Dermis blood vessel endothelial cell (primary cell): ENCODE measurements around the gene NUDT17. TPM values are rescaled to one million over a fixed set of nuclear protein-coding genes. Genes with fewer than 3 reads are reported as not detected.
A peak's percentile ranks its signal among the peaks of the same experiment; 100 is the strongest.
"Not testable (repeated sequence)": the region's sequence is repeated elsewhere in the genome, so short reads cannot be mapped to it uniquely, and the experiment has no call there.

ENCODE experiments used
- DNase-seq: peaks from one replicate; pipeline ENCODE4 v3.0.0; 2010
- total RNA-seq: library from RNA; depleted of rRNA; stranded (reverse); fragments of >200 nt; gene quantifications from 2 replicates; pipeline ENCODE4 v1.2.3, GENCODE V29; 2014

Gene NUDT17
- 2.4 TPM in 2 replicates for total RNA-seq

- peak; percentile 84 for DNase-seq
Measured at GRCh38 chr1:145845514-145846161, at the start of gene NUDT17. TSS of gene NUDT17 (plus strand) at chr1:145845630. CDS start at chr1:145845641, 11 bp downstream.

DNA sequence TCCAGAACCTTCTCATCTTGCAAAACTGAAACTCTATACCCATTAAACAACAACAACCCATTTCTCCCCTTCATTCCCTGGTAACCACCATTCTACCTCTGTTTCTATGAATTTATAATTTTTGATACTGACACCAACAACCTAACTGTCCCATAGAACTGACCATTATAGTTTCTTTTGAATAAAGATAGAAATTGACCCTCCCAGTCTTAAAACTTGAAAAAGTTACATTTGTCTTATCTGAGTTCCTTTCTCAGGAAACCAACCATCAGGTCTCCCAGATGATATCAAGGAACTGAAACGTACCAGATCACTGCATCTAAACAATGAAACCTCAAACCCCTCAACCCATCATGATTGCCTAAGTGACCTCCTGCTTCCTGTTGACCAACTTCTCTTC lies 48.7 kb upstream of the NUDT17 start:
- DNase-seq = no peak

DNA sequence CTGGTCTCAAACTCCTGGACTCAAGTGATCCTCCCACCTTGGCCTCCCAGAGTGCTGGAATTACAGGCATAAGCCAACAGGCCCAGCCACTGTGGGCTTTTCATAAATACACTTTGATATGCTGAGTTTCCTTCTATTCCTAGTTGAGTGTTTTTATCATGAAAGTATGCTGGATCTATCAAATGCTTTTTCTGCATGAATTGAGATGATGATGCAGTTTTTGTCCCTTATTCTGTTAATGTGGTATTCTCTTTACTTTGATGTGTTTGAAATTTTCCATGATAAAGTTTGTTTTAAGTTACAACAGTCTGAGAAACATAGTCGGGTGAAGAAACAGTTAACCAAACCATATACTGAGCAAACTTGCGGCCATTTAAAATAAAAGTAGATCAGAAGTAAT lies 45.6 kb upstream of the NUDT17 start:
- no peak for DNase-seq

GRCh38 chr1:145804235-145805045 lies 41.0 kb upstream of the NUDT17 start:
- DNase-seq = no peak

DNA sequence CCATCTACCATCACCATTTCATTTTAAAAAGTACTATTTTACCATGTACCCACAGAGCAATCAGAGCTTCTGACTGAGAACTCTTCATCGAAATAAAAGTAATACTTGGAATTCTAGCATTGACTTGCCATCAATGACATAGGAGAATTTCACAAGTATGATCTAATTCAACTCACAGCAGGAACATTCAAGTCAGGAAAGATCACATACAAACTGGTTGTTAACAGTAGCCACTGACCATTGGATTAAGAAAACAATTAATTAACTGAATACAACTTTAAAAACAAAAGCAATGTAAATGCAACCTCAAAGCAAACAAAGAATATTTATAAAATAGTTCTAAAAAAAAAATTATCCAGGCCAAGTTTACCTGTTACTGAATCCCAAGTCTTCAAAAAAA lies 40.4 kb upstream of the NUDT17 start:
- no peak for DNase-seq

- no peak for DNase-seq
Measured at GRCh38 chr1:145806408-145806807, 39.0 kb upstream of the NUDT17 start.

- no peak for DNase-seq
Measured at GRCh38 chr1:145806844-145807243, 38.6 kb upstream of the NUDT17 start.

DNA sequence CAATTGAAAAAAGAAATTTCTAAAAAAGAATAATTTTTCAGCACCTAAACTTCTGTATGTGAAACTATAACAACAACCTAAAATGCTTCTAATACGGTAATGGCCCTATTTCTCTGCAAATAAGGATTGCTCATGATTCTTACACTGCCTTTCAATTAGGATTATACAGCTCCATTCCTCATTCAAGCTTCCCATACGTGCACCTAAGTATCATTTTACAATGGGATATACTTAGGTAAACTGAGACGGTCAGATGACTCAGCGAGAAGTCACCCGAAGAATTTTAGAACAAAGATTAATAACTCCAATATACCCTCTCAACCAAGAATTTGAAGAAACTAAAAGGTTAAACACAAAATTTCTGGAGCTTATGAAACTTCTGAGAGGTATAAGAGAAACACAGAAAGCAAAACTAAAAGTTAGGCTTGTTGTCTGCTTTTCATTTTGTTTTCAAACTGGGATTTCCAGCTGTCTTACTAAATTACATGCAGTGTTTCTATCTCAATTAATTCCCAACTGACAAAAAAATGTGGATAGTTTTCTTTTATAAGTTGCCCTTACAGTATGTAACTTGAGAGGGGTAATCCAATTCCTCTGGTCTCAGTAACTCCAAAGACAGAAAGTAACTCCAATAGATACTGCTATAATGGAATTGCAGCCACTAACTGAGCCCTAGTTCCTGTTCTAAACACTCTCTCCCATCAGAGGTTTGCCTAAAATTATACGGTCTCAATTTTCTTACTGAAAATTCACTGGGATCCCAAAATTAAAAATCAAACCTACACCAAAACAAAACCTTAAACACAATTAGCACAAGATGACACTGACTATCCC lies 32.2 kb upstream of the NUDT17 start:
- DNase-seq = not testable (repeated sequence)

GRCh38 chr1:145818095-145818494 lies 27.3 kb upstream of the NUDT17 start:
- DNase-seq = not testable (repeated sequence)

DNA sequence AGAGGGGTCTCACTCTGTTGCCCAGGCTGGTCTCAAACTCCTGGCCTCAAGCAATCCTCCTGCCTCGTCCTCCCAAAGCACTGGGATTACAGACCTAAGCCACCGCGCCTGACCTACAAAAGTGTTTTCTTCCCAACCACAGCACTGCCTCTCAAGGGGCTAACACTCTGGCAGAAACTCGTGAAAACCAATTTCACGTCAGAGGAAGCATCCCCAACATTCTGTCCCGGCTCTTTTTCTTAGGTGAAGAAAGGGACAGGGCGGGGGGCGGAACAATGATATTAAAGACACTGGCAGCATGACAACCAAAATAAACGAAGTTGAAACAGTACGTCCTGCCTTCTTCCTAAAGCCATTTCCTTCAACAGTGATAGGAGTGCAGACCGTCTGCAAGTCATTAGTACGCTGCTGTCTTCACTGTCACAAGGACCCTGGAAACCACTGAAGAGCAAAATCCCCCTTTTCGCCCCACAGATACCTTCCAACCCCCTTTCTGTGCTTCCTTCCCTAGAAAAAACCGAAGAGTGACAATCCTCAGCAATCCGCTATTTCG lies 22.6 kb upstream of the NUDT17 start:
- not testable (repeated sequence) for DNase-seq

- DNase-seq = peak; percentile 92
Measured at GRCh38 chr1:145823565-145824498, 21.6 kb upstream of the NUDT17 start, which contains the start of the genes POLR3C and RNF115. TSS of gene POLR3C (plus strand) at chr1:145824200. CDS start at chr1:145825777, 1,577 bp downstream. TSS of gene RNF115 (minus strand) at chr1:145824095. CDS start at chr1:145823873, 222 bp downstream.

DNA sequence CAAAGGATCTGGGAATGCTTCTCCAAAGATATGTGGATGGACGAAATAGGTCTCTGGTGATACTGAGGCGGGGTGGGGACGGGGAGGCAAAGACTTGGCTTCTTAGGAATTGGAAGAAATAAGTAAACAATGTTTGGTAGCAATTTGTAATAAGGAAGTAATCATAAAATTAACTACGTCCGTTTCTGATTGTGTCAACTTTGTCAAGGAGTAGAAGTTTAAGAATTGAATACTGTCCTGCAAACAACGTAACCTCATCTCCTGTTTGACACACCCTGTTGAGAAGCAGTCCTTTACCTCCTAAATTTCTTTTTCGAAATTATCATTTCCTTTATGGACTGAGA lies 21.0 kb upstream of the NUDT17 start:
- peak; percentile 17 for DNase-seq

DNA sequence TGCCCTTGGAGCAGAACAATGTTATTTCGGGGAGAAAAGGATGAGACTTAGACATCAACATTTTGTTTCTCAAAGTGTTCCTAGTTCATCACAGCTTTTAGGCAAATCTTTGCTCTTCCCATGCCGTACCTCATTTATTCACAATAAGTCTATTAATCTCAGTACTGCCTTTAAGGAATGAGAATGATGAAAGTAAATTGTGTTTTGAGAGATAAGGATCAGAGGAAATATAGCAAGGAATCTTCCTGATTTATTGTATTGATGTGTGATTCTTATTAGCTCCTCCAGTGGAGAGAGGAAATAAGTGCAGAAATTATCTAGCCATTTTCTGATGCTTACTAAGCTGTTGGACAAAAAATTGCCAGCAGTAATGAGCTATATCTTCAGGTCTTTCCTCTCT lies 19.4 kb upstream of the NUDT17 start:
- peak; percentile 26 for DNase-seq

- peak; percentile 53 for DNase-seq
Measured at GRCh38 chr1:145827966-145828365, 17.5 kb upstream of the NUDT17 start.

DNA sequence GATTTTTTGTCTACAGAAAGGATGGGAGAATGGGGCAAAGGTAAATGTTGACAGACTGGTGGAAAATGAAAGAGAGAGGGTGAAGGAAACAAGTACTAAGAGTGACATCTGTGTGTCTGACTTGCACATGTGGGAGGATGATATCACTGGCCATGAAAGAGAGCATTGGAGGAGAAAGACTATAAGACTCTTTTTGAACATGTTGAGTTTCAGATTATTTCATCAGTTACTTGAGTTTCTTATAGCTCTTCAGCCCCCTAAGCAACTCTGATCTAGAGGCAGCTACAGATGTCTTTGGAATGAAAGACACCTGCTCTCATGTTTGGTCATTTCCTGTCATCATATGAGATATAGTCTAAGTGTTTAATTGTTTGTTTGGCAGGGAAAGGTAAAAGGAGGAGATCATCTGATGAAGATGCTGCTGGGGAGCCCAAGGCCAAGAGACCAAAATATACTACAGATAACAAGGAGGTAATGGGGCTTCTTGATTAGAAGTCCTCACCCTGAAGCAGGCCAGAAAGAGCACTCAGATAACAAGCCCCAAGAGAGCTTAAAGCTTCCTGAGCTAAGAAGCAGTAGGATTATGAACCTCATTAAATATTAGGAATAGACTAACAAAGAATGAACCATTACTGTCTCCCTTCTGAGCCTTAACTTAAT lies 16.9 kb upstream of the NUDT17 start:
- no peak for DNase-seq

GRCh38 chr1:145830810-145831209 lies 14.6 kb upstream of the NUDT17 start:
- not testable (repeated sequence) for DNase-seq

DNA sequence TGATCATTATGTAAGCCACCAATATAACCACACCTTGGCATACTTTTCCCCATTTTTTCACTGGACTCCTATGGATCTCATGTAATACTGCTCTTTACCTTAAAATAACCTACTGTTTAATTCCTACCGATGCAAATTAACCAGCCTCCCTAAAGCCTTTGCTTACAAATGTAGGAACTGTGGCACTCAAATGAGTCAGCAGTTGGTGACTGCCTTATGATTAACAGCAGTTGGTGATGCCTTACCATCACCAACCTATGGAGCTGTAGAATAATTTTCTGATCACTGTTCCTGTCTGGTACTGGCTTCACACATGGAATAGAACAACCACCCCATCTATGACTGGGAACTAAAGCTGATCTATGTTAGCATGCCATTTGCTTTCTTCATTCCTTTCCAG lies 7.8 kb upstream of the NUDT17 start:
- no peak for DNase-seq

GRCh38 chr1:145843031-145843430 lies 2.4 kb upstream of the NUDT17 start:
- no peak for DNase-seq

DNA sequence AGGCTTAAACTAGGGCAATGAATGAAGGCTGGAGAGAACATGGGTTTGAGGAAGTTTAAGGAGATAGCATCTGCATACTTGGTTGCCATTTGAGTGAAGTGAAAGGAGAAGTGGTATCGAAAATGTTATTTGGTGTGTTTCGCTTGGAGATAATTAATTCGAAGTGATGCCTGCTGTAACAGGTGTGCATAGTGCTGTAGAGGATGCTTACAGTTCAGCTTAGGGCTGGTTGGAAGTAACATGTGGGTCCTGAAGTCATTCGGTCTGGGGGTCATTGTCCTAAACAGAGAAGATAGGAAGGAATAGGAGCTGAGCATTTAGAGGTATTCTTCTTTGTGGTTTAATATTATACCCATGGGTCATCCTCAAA lies 301 bp upstream of the NUDT17 start:
- DNase-seq = no peak

DNA sequence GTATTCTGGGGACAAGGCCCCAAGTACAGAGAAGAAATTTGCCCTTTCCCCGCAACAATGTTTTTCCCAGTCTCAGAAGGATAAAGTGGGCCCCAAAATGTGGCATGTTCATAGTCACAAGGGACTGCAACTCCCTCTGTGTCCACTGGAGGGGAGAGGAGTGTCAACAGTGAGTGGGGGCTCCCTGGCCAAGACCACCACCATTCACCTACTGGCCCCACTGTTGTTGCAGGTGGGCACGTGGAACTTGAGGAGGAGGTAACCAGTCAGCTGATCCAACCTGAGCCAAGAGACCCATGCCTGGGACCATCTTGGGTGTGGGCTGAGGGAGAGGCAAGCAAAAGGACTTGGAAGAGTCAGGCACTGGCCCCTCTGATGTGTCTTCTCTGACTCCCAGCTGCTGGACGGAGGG lies 777 bp downstream of the NUDT17 start:
- peak; percentile 63 for DNase-seq

GRCh38 chr1:145847827-145848226 lies 2.4 kb downstream of the NUDT17 start:
- no peak for DNase-seq
